Measurements from ENCODE around the gene NDUFS8. TPM values are rescaled to one million over a fixed set of nuclear protein-coding genes. Genes with fewer than 3 reads are reported as not detected.

The NDUFS8 gene
- total and polyA plus RNA-seq, 2 experiments from 2014 or later = 111 to 286 TPM

DNA sequence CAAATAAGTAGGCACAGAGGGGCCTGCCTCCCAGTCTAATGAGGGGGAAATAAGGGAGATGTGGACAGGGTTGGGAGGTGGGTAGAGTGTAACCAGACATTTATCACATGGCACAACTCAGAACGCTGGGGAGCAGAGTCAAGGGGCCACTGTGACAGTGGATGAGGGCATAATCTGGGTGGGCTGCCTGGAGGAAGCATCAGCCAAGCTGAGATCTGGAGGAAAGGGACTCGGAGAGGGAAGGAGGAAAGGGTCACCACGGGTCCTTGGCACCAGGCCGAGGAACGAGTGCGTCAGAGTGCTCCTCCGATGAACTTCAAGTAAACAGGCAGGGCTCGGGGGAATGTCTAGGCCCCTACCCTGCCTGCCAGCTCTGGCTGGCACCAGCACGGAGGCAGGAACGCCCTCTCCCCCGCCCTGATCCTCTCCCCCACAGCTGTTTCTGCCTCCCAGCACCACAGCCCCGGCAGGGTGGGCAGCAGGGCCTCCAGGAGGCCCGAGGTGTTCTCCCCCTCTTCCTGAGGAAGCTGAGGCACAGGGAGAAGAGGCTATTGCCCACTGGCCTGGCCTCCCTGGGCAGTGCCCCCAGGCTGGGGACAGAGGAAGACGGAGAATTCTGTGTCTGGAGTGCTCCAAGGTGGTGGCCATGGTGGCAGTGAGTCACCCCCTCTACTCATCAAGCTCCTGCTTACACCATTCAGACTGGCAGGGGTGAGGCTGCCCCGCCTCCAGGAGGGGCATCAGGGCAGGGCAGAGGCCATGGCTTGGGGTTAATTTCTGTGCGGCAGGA lies 16.1 kb upstream of the NDUFS8 start:
- 84% methylated on average over 15 of the region's 16 CpGs for WGBS (ENCODE audit: low lambda C conversion rate, missing lambda C conversion rate)
- TF ChIP-seq, protein P1, sequence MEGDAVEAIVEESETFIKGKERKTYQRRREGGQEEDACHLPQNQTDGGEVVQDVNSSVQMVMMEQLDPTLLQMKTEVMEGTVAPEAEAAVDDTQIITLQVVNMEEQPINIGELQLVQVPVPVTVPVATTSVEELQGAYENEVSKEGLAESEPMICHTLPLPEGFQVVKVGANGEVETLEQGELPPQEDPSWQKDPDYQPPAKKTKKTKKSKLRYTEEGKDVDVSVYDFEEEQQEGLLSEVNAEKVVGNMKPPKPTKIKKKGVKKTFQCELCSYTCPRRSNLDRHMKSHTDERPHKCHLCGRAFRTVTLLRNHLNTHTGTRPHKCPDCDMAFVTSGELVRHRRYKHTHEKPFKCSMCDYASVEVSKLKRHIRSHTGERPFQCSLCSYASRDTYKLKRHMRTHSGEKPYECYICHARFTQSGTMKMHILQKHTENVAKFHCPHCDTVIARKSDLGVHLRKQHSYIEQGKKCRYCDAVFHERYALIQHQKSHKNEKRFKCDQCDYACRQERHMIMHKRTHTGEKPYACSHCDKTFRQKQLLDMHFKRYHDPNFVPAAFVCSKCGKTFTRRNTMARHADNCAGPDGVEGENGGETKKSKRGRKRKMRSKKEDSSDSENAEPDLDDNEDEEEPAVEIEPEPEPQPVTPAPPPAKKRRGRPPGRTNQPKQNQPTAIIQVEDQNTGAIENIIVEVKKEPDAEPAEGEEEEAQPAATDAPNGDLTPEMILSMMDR (IDR thresholded peaks at IDR 0.05; ENCODE audit: poor library complexity) = no peak
- no peaks in the 10 kb centered on the region for H3K9me3 ChIP-seq (ENCODE audit: low read depth)
- H3K79me2 ChIP-seq = no peaks in the 10 kb centered on the region
- H3K27me3 ChIP-seq = no peaks in the 10 kb centered on the region
- peaks cover 50% of the 10 kb centered on the region for H3K4me1 ChIP-seq (ENCODE audit: insufficient read depth)
- H3K9me2 ChIP-seq (replicated peaks; ENCODE audit: insufficient read depth) = no peaks in the 10 kb centered on the region
- no peak overlapping the region for H2AFZ ChIP-seq
- DNase-seq (ENCODE audit: low spot score) = no peak
- no peaks in the 10 kb centered on the region for H3K36me3 ChIP-seq (replicated peaks; ENCODE audit: insufficient read depth, low read depth)
- no peak overlapping the region for H3K4me2 ChIP-seq
- H3K4me3 ChIP-seq = no peak overlapping the region
- H4K20me1 ChIP-seq (ENCODE audit: insufficient read depth, poor library complexity, severe bottlenecking) = no peaks in the 10 kb centered on the region
- peak overlapping the region; percentile 27 for H3K27ac ChIP-seq

DNA sequence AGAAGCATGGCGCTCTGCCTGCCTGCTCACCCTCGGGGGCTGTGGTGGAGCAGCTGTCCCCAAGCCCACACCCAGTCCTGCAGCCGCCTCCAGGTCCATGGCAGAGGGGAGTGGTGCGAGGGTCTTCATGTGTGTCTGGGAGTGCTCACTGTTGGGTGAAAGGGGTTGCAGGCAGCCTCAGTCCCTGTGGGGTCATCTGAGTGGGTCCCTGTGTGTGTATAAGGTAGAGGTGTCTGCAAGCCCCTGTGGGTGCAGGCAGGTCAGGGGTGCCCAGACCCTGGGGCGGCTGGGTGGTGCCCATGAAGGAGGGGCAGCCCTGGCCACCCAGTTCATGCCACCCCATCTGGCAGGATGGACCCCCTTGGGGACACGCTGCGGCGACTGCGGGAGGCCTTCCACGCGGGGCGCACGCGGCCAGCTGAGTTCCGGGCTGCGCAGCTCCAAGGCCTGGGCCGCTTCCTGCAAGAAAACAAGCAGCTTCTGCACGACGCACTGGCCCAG lies 15.5 kb upstream of the NDUFS8 start:
- H3K9me3 ChIP-seq (ENCODE audit: low read depth) = no peaks in the 10 kb centered on the region
- peaks cover 46% of the 10 kb centered on the region for H3K4me1 ChIP-seq (ENCODE audit: insufficient read depth)
- H3K4me2 ChIP-seq = no peak overlapping the region
- no peaks in the 10 kb centered on the region for H3K9me2 ChIP-seq (replicated peaks; ENCODE audit: insufficient read depth)
- H3K27me3 ChIP-seq = no peaks in the 10 kb centered on the region
- H4K20me1 ChIP-seq (ENCODE audit: insufficient read depth, poor library complexity, severe bottlenecking) = no peaks in the 10 kb centered on the region
- no peaks in the 10 kb centered on the region for H3K79me2 ChIP-seq
- no peak overlapping the region for H3K4me3 ChIP-seq
- no peak for DNase-seq (ENCODE audit: low spot score)
- no peaks in the 10 kb centered on the region for H3K36me3 ChIP-seq (replicated peaks; ENCODE audit: insufficient read depth, low read depth)
- H2AFZ ChIP-seq = no peak overlapping the region
- no peak overlapping the region for H3K27ac ChIP-seq
- WGBS (ENCODE audit: low lambda C conversion rate, missing lambda C conversion rate) = 93% methylated on average over 19 of the region's 19 CpGs
- TF ChIP-seq EZH2 (IDR thresholded peaks at IDR 0.05; ENCODE audit: borderline replicate concordance) (no peak), EZH2phosphoT487 (IDR thresholded peaks at IDR 0.05; ENCODE audit: low read depth, severe bottlenecking, unreplicated experiment) (no peak)
- TF ChIP-seq, protein P1 (IDR thresholded peaks at IDR 0.05; ENCODE audit: poor library complexity) = no peak

DNA sequence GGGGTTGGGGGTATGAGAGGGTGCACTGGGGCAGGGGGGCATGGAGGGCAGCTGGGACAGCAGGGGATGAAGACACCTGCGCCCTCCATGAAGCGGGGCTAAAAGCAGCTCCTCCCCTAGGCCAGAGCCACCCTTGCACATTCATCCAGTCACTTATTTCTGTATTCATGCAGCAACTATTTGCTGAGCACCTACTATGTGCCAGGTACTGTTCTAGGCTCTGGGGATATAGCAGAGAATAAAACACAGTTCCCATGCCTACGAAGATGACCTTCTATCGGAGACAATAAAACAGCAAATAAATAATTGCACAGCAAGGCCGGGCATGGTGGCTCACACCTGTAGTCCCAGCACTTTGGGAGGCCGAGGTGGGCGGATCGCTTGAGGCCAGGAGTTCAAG lies 15.0 kb upstream of the NDUFS8 start:
- H3K4me1 ChIP-seq (ENCODE audit: insufficient read depth) = peaks cover 41% of the 10 kb centered on the region

More for the DNA sequence above, 15.0 kb upstream of the NDUFS8 start:
- Histone ChIP-seq H2AFZ (no peak overlapping the region), H3K27ac (no peak overlapping the region), H3K36me3 (replicated peaks; ENCODE audit: insufficient read depth, low read depth) (no peaks in the 10 kb centered on the region), H3K4me2 (no peak overlapping the region), H3K4me3 (no peak overlapping the region), H3K9me3 (ENCODE audit: low read depth) (no peaks in the 10 kb centered on the region), H4K20me1 (ENCODE audit: insufficient read depth, poor library complexity, severe bottlenecking) (no peaks in the 10 kb centered on the region), H3K9me2 (replicated peaks; ENCODE audit: insufficient read depth) (no peaks in the 10 kb centered on the region), H3K27me3 (no peaks in the 10 kb centered on the region), H3K79me2 (no peaks in the 10 kb centered on the region)
- 96% methylated on average over 8 of the region's 8 CpGs for WGBS (ENCODE audit: low lambda C conversion rate, missing lambda C conversion rate)
- TF ChIP-seq EZH2phosphoT487 (IDR thresholded peaks at IDR 0.05; ENCODE audit: low read depth, severe bottlenecking, unreplicated experiment) (no peak), EZH2 (IDR thresholded peaks at IDR 0.05; ENCODE audit: borderline replicate concordance) (no peak)
- TF ChIP-seq, protein P1 (IDR thresholded peaks at IDR 0.05; ENCODE audit: poor library complexity) = no peak
- no peak for DNase-seq (ENCODE audit: low spot score)
